BLaER1 treated with 17β-estradiol and CSF1 and Interleukin-3, amounts not matched to agents 10 nM and 100 nM (cell line): Measurements from ENCODE around the gene ZFYVE28.

ENCODE experiments used
- H3K27ac ChIP-seq, 11 experiments: shearing (Covaris generic); formaldehyde crosslinking; 2 replicates each; pipeline ENCODE4 v1.8.1; 2022
- H3K27me3 ChIP-seq, 11 experiments: shearing (Covaris generic); formaldehyde crosslinking; 2 replicates each; pipeline ENCODE4 v1.8.1; 2022
- H3K36me3 ChIP-seq, 11 experiments: shearing (Covaris generic); formaldehyde crosslinking; 2 replicates each; pipeline ENCODE4 v1.8.1; 2022
- H3K4me1 ChIP-seq, 10 experiments: shearing (Covaris generic); formaldehyde crosslinking; 2 replicates each; pipeline ENCODE4 v1.8.1; 2022
- H3K4me2 ChIP-seq, 11 experiments: shearing (Covaris generic); formaldehyde crosslinking; 2 replicates each; pipeline ENCODE4 v1.8.1; 2022
- H3K4me3 ChIP-seq, 10 experiments: shearing (Covaris generic); formaldehyde crosslinking; 2 replicates each; pipeline ENCODE4 v1.8.1; 2022
- H3K9ac ChIP-seq, 11 experiments: shearing (Covaris generic); formaldehyde crosslinking; 2 replicates each; pipeline ENCODE4 v1.8.1; 2022
- H3K9me3 ChIP-seq, 11 experiments: shearing (Covaris generic); formaldehyde crosslinking; replicated peaks in 1 of 11; 2 replicates each; pipeline ENCODE4 v1.8.1; 2022
- H4K20me1 ChIP-seq, 11 experiments: shearing (Covaris generic); formaldehyde crosslinking; 2 replicates each; pipeline ENCODE4 v1.8.1; 2022
- Cebpa-rat ChIP-seq, 11 experiments: shearing (Covaris generic); IDR thresholded peaks; 2 replicates each; pipeline ENCODE4 v1.8.1; 2022

ZFYVE28 gene

GRCh38 chr4:2395584-2395983, 22.9 kb downstream of the ZFYVE28 start:
- H3K36me3 ChIP-seq: no peaks in the 10 kb centered on the region
- no peak overlapping the region for H3K4me2 ChIP-seq
- H3K27me3 ChIP-seq: peaks cover 47 to 67% (median 61%) of the 10 kb centered on the region in 11 experiments
- no peak overlapping the region for H3K4me3 ChIP-seq
- no peak overlapping the region for H3K27ac ChIP-seq
- peaks cover 0 to 69% (median 7%) of the 10 kb centered on the region in 11 experiments; a peak in 9 of 22 replicates for H4K20me1 ChIP-seq
- peaks cover 16 to 24% (median 18%) of the 10 kb centered on the region in 10 experiments for H3K4me1 ChIP-seq
- peaks cover 0 to 11% (median under 1%) of the 10 kb centered on the region in 11 experiments; a peak in 7 of 22 replicates for H3K9me3 ChIP-seq
- no peak overlapping the region for H3K9ac ChIP-seq
- TF ChIP-seq Cebpa-rat (IDR thresholded peaks at IDR 0.05): no peak

GRCh38 chr4:2395038-2395437, 23.4 kb downstream of the ZFYVE28 start:
- Histone ChIP-seq H3K9ac (no peak overlapping the region), H4K20me1 (peaks cover 0 to 69% (median 7%) of the 10 kb centered on the region in 11 experiments; a peak in 9 of 22 replicates), H3K36me3 (no peaks in the 10 kb centered on the region), H3K27ac (no peak overlapping the region), H3K4me3 (no peak overlapping the region), H3K9me3 (peaks cover 0 to 5% (median 0%) of the 10 kb centered on the region in 11 experiments; a peak in 4 of 22 replicates), H3K4me2 (no peak overlapping the region), H3K27me3 (peaks cover 49 to 67% (median 61%) of the 10 kb centered on the region in 11 experiments), H3K4me1 (peaks cover 16 to 29% (median 21%) of the 10 kb centered on the region in 10 experiments)
- no peak for TF ChIP-seq Cebpa-rat (IDR thresholded peaks at IDR 0.05)

- H3K4me2 ChIP-seq: no peak overlapping the region
- peaks cover 16 to 34% (median 21%) of the 10 kb centered on the region in 10 experiments for H3K4me1 ChIP-seq
- H3K27me3 ChIP-seq: peaks cover 48 to 67% (median 61%) of the 10 kb centered on the region in 11 experiments
- H3K9ac ChIP-seq: no peak overlapping the region
- no peak overlapping the region for H3K4me3 ChIP-seq
- H3K9me3 ChIP-seq: no peaks in the 10 kb centered on the region; a peak in 1 of 22 replicates
- H3K36me3 ChIP-seq: no peaks in the 10 kb centered on the region
- TF ChIP-seq Cebpa-rat (IDR thresholded peaks at IDR 0.05): no peak
- H3K27ac ChIP-seq: no peak overlapping the region
- peaks cover 0 to 69% (median 9%) of the 10 kb centered on the region in 11 experiments; a peak in 10 of 22 replicates for H4K20me1 ChIP-seq
Observed at GRCh38 chr4:2394528-2394927, 23.9 kb downstream of the ZFYVE28 start.

- Histone ChIP-seq H3K27me3 (peaks cover 48 to 70% (median 67%) of the 10 kb centered on the region in 11 experiments), H3K9me3 (no peaks in the 10 kb centered on the region), H3K4me1 (peaks cover 16 to 43% (median 22%) of the 10 kb centered on the region in 10 experiments), H3K9ac (no peak overlapping the region), H3K36me3 (no peaks in the 10 kb centered on the region), H3K4me2 (peak overlapping the region; percentile 34 to 76 (median 57)), H3K4me3 (peak overlapping the region in 1 of 10 experiments; percentile 9; a peak in 1 of 20 replicates), H3K27ac (no peak overlapping the region), H4K20me1 (peaks cover 0 to 70% (median 11%) of the 10 kb centered on the region in 11 experiments; a peak in 10 of 22 replicates)
- TF ChIP-seq Cebpa-rat (IDR thresholded peaks at IDR 0.05): no peak
Observed at GRCh38 chr4:2393353-2394270, 24.8 kb downstream of the ZFYVE28 start.

GRCh38 chr4:2390784-2391421, 27.5 kb downstream of the ZFYVE28 start:
- H3K27me3 ChIP-seq: peaks cover 48 to 72% (median 67%) of the 10 kb centered on the region in 11 experiments
- no peaks in the 10 kb centered on the region for H3K36me3 ChIP-seq
- H3K4me1 ChIP-seq: peaks cover 16 to 49% (median 24%) of the 10 kb centered on the region in 10 experiments
- no peak for TF ChIP-seq Cebpa-rat (IDR thresholded peaks at IDR 0.05)
- no peak overlapping the region for H3K27ac ChIP-seq
- peak overlapping the region in 2 of 11 experiments; percentile 19 to 31; a peak in 3 of 22 replicates for H3K9ac ChIP-seq
- no peaks in the 10 kb centered on the region for H3K9me3 ChIP-seq
- peaks cover 0 to 88% (median 11%) of the 10 kb centered on the region in 11 experiments; a peak in 10 of 22 replicates for H4K20me1 ChIP-seq
- peak overlapping the region; percentile 27 to 79 (median 46); a peak in 20 of 22 replicates for H3K4me2 ChIP-seq
- H3K4me3 ChIP-seq: no peak overlapping the region

GRCh38 chr4:2390146-2390545, 28.3 kb downstream of the ZFYVE28 start:
- H3K27me3 ChIP-seq: peaks cover 48 to 67% (median 63%) of the 10 kb centered on the region in 11 experiments

GRCh38 chr4:2389691-2390090, 28.8 kb downstream of the ZFYVE28 start:
- H3K9ac ChIP-seq: no peak overlapping the region

More at GRCh38 chr4:2390146-2390545, 28.3 kb downstream of the ZFYVE28 start:
- Histone ChIP-seq H3K4me1 (peaks cover 16 to 49% (median 24%) of the 10 kb centered on the region in 10 experiments), H4K20me1 (peaks cover 0 to 84% (median 9%) of the 10 kb centered on the region in 11 experiments; a peak in 10 of 22 replicates), H3K4me3 (no peak overlapping the region), H3K9me3 (no peaks in the 10 kb centered on the region), H3K4me2 (peak overlapping the region in 5 of 11 experiments; percentile 7 to 79 (median 59); a peak in 7 of 22 replicates), H3K36me3 (no peaks in the 10 kb centered on the region), H3K27ac (no peak overlapping the region), H3K9ac (no peak overlapping the region)
- no peak for TF ChIP-seq Cebpa-rat (IDR thresholded peaks at IDR 0.05)

GRCh38 chr4:2388429-2389182, 29.8 kb downstream of the ZFYVE28 start:
- no peak for TF ChIP-seq Cebpa-rat (IDR thresholded peaks at IDR 0.05)
- Histone ChIP-seq H3K27ac (no peak overlapping the region), H4K20me1 (peaks cover 0 to 74% (median 4%) of the 10 kb centered on the region in 11 experiments; a peak in 9 of 22 replicates), H3K36me3 (no peaks in the 10 kb centered on the region), H3K27me3 (peaks cover 37 to 52% (median 48%) of the 10 kb centered on the region in 11 experiments), H3K9ac (no peak overlapping the region), H3K4me3 (no peak overlapping the region), H3K4me1 (peaks cover 10 to 56% (median 19%) of the 10 kb centered on the region in 10 experiments), H3K4me2 (peak overlapping the region in 4 of 11 experiments; percentile 5 to 79 (median 24); a peak in 4 of 22 replicates), H3K9me3 (peaks cover 0 to under 1% (median 0%) of the 10 kb centered on the region in 11 experiments; a peak in 1 of 22 replicates)

More at GRCh38 chr4:2389691-2390090, 28.8 kb downstream of the ZFYVE28 start:
- peaks cover 0 to 84% (median 6%) of the 10 kb centered on the region in 11 experiments; a peak in 10 of 22 replicates for H4K20me1 ChIP-seq
- peaks cover 16 to 52% (median 24%) of the 10 kb centered on the region in 10 experiments for H3K4me1 ChIP-seq
- TF ChIP-seq Cebpa-rat (IDR thresholded peaks at IDR 0.05): no peak
- no peak overlapping the region for H3K4me3 ChIP-seq
- H3K27ac ChIP-seq: no peak overlapping the region
- no peaks in the 10 kb centered on the region for H3K36me3 ChIP-seq
- no peaks in the 10 kb centered on the region for H3K9me3 ChIP-seq
- H3K4me2 ChIP-seq: peak overlapping the region in 3 of 11 experiments; percentile 59 to 79 (median 71); a peak in 3 of 22 replicates
- peaks cover 47 to 63% (median 58%) of the 10 kb centered on the region in 11 experiments for H3K27me3 ChIP-seq
